Left ventricle myocardium inferior (tissue), 1 donor: ENCODE results near the gene PGLYRP1. TPM values are rescaled to one million over a fixed set of nuclear protein-coding genes. Genes with fewer than 3 reads are reported as not detected.

Experiments
- DNase-seq: peaks from one replicate; pipeline ENCODE4 v3.0.0-alpha.2; 2020
- H3K27ac ChIP-seq: fragments of 200-600 bp; replicated peaks from 2 replicates; pipeline ENCODE4 v1.8.0; 2021
- H3K27me3 ChIP-seq: fragments of 200-600 bp; 2 replicates; pipeline ENCODE4 v1.8.0; 2021; ENCODE audit warnings: low read depth
- H3K36me3 ChIP-seq: fragments of 200-600 bp; 2 replicates; pipeline ENCODE4 v1.8.0; 2021
- H3K4me1 ChIP-seq: fragments of 200-600 bp; 2 replicates; pipeline ENCODE4 v1.8.0; 2021
- H3K4me3 ChIP-seq: fragments of 200-600 bp; 2 replicates; pipeline ENCODE4 v1.8.0; 2021; ENCODE audit warnings: mild to moderate bottlenecking, moderate library complexity
- H3K9me3 ChIP-seq: fragments of 200-600 bp; replicated peaks from 2 replicates; pipeline ENCODE4 v1.8.0; 2021
- intact Hi-C: fragments of 100-400 bp; cut with micrococcal nuclease; formaldehyde crosslinking; loops from one replicate; pipeline ENCODE4 v1.11.0; 2022
- total RNA-seq: library from RNA; stranded (reverse); fragmentation: NEBNext Ultra II Directional; extraction: Animal tissue kit (Norgen Biotek cat#: 25700); gene quantifications from one replicate; pipeline ENCODE4 v1.2.1, GENCODE V29; 2021
- TF ChIP-seq, protein P1 (sequence below): fragments of 200-600 bp; IDR thresholded peaks from 2 replicates; pipeline ENCODE4 v1.8.0; 2021; ENCODE audit warnings: antibody characterized with exemption, mild to moderate bottlenecking, borderline replicate concordance
- donor health status: DM: no; HTN: yes; CAD: no; lungs with severe emphysema.

PGLYRP1 gene
- total RNA-seq, 1 donor from 2014 or later = not detected

DNA sequence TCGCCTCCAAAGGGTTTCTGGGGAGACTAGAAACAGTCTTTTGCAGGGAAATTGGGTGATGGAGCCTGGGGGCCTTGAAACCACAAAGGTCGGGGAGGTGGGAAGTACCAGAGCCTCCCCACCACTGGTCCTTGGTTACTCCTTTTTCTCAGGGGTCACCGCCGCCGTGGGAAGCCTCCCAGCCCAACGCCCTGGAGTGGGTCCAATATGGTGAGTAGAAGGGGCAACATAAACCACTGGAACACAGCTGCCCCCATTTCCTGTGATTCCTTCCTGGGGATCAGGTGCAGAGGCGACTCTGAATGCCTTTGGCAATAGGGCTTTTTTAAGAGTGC is 5.8 kb downstream of the PGLYRP1 start:
- intact Hi-C loops = no loop called here
- peaks cover 26% of the 10 kb centered on the region for H3K4me1 ChIP-seq
- no peak for DNase-seq
- TF ChIP-seq, protein P1, sequence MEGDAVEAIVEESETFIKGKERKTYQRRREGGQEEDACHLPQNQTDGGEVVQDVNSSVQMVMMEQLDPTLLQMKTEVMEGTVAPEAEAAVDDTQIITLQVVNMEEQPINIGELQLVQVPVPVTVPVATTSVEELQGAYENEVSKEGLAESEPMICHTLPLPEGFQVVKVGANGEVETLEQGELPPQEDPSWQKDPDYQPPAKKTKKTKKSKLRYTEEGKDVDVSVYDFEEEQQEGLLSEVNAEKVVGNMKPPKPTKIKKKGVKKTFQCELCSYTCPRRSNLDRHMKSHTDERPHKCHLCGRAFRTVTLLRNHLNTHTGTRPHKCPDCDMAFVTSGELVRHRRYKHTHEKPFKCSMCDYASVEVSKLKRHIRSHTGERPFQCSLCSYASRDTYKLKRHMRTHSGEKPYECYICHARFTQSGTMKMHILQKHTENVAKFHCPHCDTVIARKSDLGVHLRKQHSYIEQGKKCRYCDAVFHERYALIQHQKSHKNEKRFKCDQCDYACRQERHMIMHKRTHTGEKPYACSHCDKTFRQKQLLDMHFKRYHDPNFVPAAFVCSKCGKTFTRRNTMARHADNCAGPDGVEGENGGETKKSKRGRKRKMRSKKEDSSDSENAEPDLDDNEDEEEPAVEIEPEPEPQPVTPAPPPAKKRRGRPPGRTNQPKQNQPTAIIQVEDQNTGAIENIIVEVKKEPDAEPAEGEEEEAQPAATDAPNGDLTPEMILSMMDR = peak; percentile 33
- H3K9me3 ChIP-seq = no peaks in the 10 kb centered on the region
- peak overlapping the region; percentile 75 for H3K4me3 ChIP-seq
- H3K27me3 ChIP-seq = peaks cover 45% of the 10 kb centered on the region
- H3K36me3 ChIP-seq = no peaks in the 10 kb centered on the region
- H3K27ac ChIP-seq = no peak overlapping the region

DNA sequence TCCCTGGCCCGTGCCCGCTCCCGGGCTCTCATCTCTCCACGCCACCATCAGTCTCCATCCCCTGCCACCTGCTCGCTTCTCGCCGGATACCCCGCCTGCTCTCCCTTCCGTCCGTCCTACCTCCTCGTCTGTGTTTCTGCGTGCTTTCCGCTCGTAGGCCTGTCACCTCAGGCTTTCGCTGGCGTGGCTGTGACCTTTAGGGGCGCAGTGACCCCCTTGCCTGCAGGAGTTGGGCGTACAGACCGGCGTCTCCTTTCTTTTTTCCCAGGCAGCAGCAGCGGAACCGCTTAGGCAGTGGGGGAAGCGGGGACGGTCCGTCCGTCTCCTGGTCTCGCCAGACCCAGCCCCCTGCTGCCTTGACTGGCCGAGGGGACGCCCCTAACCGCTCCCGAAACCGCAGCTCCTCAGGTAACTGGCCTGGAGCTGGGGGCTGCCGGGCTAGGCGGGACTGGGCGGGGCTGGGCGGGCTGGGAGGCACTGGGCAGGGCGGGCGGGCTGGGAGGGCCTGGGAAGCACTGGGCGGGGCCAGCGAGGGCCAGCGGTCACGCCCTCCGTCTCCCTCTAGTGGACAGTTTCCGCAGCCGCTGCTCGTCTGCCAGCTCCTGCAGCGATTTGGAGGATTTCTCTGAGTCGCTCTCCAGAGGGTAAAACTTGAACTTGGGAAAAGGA is 6.3 kb downstream of the PGLYRP1 start:
- TF ChIP-seq, protein P1 = peak; percentile 95
- intact Hi-C loops = no loop called here
- H3K4me3 ChIP-seq = peak overlapping the region; percentile 75
- DNase-seq = peak; percentile 83
- H3K9me3 ChIP-seq = no peaks in the 10 kb centered on the region
- no peaks in the 10 kb centered on the region for H3K36me3 ChIP-seq
- peaks cover 26% of the 10 kb centered on the region for H3K4me1 ChIP-seq
- no peak overlapping the region for H3K27ac ChIP-seq
- H3K27me3 ChIP-seq = peaks cover 48% of the 10 kb centered on the region

DNA sequence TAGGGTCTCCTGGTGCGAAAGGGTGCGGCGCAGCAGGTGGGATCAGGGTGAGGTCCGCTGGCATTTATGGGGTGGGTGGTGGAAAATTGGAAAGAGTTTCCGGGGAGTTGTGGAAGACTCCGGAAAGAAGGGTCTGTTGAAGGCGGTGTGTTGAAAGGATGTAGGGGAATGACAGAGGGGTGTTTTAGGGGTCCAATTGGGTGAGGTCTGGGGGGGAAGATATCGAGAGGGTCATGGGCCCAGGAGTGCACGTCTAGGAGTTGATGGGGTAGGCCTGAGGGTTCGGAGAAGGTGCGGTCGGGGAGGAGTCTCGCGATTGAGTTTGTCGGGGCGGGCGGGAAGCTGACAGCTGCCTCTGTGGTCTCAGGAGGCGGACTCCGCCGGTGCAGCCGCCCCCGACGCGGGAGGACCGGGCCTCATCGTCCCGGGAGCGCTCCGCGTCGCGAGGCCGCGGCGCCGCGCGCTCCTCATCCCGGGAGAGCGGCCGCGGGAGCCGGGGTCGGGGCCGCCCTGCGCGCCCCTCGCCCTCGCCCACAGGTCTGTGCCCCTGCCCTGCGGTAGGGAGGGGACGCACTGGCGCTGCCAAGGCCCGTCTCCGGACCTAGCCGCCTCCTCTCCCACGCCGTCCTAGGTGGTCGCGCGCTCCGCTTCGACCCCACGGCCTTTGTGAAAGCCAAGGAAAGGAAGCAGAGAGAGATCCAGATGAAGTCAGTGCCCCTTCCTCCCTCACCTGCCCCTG is 7.0 kb downstream of the PGLYRP1 start:
- Histone ChIP-seq H3K27me3 (peaks cover 51% of the 10 kb centered on the region), H3K9me3 (no peaks in the 10 kb centered on the region), H3K36me3 (no peaks in the 10 kb centered on the region), H3K4me3 (peak overlapping the region; percentile 75), H3K27ac (no peak overlapping the region), H3K4me1 (peaks cover 26% of the 10 kb centered on the region)
- intact Hi-C loops = no loop called here
- TF ChIP-seq, protein P1 = no peak
- no peak for DNase-seq

DNA sequence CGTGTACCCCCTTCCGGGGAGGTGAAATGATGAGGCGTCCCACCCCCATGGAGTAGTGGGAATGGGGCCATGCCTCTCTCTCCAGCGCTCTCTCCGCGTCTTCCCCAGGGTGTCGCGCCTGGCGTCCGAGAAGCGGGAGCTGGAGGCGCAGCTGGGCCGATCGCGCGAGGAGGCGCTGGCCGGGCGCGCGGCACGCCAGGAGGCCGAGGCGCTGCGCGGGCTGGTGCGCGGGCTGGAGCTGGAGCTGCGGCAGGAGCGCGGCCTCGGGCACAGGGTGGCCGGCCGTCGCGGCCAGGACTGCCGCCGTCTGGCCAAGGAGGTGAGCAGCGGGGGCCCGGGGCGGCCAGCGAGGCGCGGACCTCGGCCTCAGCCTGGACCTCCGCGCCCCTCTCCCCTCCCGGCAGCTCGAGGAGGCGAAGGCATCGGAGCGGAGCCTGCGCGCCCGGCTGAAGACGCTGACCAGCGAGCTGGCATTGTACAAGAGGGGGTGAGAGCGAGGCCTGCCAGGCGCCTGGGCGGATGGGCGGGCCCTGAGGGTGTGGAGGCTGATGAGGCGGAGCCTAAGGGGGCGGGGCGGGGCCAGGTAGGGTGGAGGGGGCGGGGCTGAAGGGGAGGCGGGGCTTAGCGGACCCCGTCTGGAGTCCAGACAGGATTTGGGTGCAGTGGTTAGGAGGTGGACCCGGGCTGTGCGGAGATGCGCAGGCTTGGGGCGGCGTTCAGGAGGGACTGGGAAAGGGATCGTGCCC is 7.7 kb downstream of the PGLYRP1 start:
- intact Hi-C loops = no loop called here
- DNase-seq = peak; percentile 45
- H3K27ac ChIP-seq = no peak overlapping the region
- TF ChIP-seq, protein P1 = no peak
- no peaks in the 10 kb centered on the region for H3K9me3 ChIP-seq
- H3K4me3 ChIP-seq = peak overlapping the region; percentile 75
- H3K27me3 ChIP-seq = peaks cover 57% of the 10 kb centered on the region
- H3K36me3 ChIP-seq = no peaks in the 10 kb centered on the region
- peaks cover 26% of the 10 kb centered on the region for H3K4me1 ChIP-seq

DNA sequence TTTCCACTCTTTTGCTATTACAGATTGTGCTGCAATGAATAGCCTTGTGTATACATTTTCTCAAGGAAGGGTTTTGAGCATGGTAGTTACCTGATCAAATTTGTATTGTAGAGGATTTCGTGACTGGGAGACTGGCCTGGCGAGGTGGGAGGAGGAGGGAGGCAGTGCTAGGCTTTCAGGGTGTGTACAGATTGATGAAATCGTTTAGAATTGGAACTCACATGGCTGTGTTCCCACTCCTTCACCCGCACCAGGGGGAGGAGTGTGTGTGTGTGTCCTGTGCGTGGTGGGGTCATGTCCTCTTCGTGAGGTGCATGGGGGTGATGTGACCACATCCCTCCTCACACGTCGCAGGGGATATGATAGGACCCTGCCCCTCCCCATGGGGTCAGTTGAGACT is 8.3 kb downstream of the PGLYRP1 start:
- H3K27me3 ChIP-seq = peaks cover 58% of the 10 kb centered on the region
- no peaks in the 10 kb centered on the region for H3K36me3 ChIP-seq
- intact Hi-C loops = no loop called here
- H3K9me3 ChIP-seq = no peaks in the 10 kb centered on the region
- H3K27ac ChIP-seq = no peak overlapping the region
- peaks cover 26% of the 10 kb centered on the region for H3K4me1 ChIP-seq
- peak overlapping the region; percentile 75 for H3K4me3 ChIP-seq
- TF ChIP-seq, protein P1 = no peak
- DNase-seq = no peak
